OCI-LY1 (cell line): ENCODE measurements around the gene TMEM139.

Source experiments
- H2AFZ ChIP-seq: fragments of 200-600 bp; sonication (generic), shearing (Covaris generic); 2 replicates; pipeline ENCODE4 v1.6.0; 2014; ENCODE audit warnings: antibody characterized with exemption, mild to moderate bottlenecking, low read length
- H3F3A ChIP-seq: fragments of 200-600 bp; sonication (generic), shearing (Covaris generic); 2 replicates; pipeline ENCODE4 v1.6.0; 2014; ENCODE audit warnings: mild to moderate bottlenecking, antibody characterized with exemption, low read length, moderate library complexity; ENCODE audit not compliant: insufficient read depth
- H3K27ac ChIP-seq: fragments of 200-600 bp; sonication (generic); 2 replicates; pipeline ENCODE4 v1.5.1; 2014; ENCODE audit warnings: low read length, mixed run types, mild to moderate bottlenecking, low read depth; ENCODE audit not compliant: poor library complexity, severe bottlenecking
- H3K27me3 ChIP-seq: fragments of 200-600 bp; sonication (generic); 2 replicates; pipeline ENCODE4 v1.6.0; 2014; ENCODE audit warnings: antibody characterized with exemption, mild to moderate bottlenecking, low read length, moderate library complexity; ENCODE audit not compliant: insufficient read depth
- H3K36me3 ChIP-seq: fragments of 200-600 bp; sonication (generic); 2 replicates; pipeline ENCODE4 v1.6.1; 2014; ENCODE audit warnings: mild to moderate bottlenecking, antibody characterized with exemption, low read length, moderate library complexity, mixed read lengths; ENCODE audit not compliant: insufficient read depth
- H3K4me1 ChIP-seq: fragments of 200-600 bp; sonication (generic); 2 replicates; pipeline ENCODE4 v1.5.1; 2014; ENCODE audit warnings: mild to moderate bottlenecking, low read length, moderate library complexity; ENCODE audit not compliant: insufficient read depth, severe bottlenecking
- H3K4me2 ChIP-seq: fragments of 200-600 bp; sonication (generic), shearing (Covaris generic); 2 replicates; pipeline ENCODE4 v1.6.1; 2014; ENCODE audit warnings: low read length
- H3K4me3 ChIP-seq: fragments of 200-600 bp; sonication (generic); 2 replicates; pipeline ENCODE4 v1.5.1; 2014; ENCODE audit warnings: low read length, low read depth, mild to moderate bottlenecking, mixed read lengths; ENCODE audit not compliant: poor library complexity, severe bottlenecking
- H3K79me2 ChIP-seq: fragments of 200-600 bp; shearing (Covaris generic); 2 replicates; pipeline ENCODE4 v1.6.1; 2016; ENCODE audit warnings: mixed run types, low read length, mixed read lengths; ENCODE audit not compliant: insufficient read depth
- H3K9ac ChIP-seq: fragments of 200-600 bp; sonication (generic), shearing (Covaris generic); 2 replicates; pipeline ENCODE4 v1.6.1; 2014; ENCODE audit warnings: mild to moderate bottlenecking, low read length, mixed read lengths
- H3K9me2 ChIP-seq: fragments of 200-600 bp; sonication (generic), shearing (Covaris generic); 2 replicates; pipeline ENCODE4 v1.6.1; 2014; ENCODE audit warnings: low read depth, mild to moderate bottlenecking, low read length, mixed read lengths
- H3K9me3 ChIP-seq: fragments of 200-600 bp; shearing (Covaris generic); 2 replicates; pipeline ENCODE4 v1.6.1; 2014; ENCODE audit warnings: low read length, mixed read lengths
- H4K20me1 ChIP-seq: fragments of 200-600 bp; sonication (generic), shearing (Covaris generic); 2 replicates; pipeline ENCODE4 v1.6.0; 2016; ENCODE audit warnings: mild to moderate bottlenecking, low read length; ENCODE audit not compliant: insufficient read depth
- EZH2 ChIP-seq: fragments of 200-600 bp; sonication (generic), shearing (Covaris generic); IDR thresholded peaks from 2 replicates; pipeline ENCODE4 v1.8.0; 2017; ENCODE audit warnings: borderline replicate concordance, mixed run types, mild to moderate bottlenecking, antibody characterized with exemption, low read length, moderate library complexity, mixed read lengths
- TF ChIP-seq, protein P1 (sequence below): fragments of 200-600 bp; sonication (generic), shearing (Covaris generic); IDR thresholded peaks from 2 replicates; pipeline ENCODE4 v1.5.1; 2017; ENCODE audit warnings: mild to moderate bottlenecking, antibody characterized with exemption, low read length, moderate library complexity, mixed read lengths

The TMEM139 gene

DNA sequence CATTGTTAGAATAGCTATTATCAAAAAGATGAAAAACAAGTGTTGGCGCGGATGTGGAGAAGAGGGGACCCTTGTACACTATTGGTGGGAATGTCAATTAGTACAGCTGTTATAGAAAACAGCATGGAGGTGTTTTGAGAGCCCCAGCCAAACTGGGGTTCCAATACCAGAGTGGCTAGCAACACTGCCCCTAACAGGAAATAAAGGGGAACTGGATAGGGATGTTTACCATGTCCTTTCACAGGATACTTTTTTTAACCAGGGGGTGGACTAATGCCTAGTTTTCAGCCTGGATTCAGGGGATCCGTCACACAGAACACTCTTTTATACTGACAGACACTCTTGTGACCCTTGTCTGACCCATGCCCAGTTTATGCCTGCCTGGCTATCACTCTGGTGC lies 28.4 kb upstream of the TMEM139 start:
- Histone ChIP-seq H3K27me3 (no peaks in the 10 kb centered on the region), H3K79me2 (no peaks in the 10 kb centered on the region), H3K9me2 (no peaks in the 10 kb centered on the region), H4K20me1 (no peaks in the 10 kb centered on the region), H3K4me3 (no peak overlapping the region), H2AFZ (no peak overlapping the region), H3K4me2 (no peak overlapping the region), H3K9ac (no peak overlapping the region), H3K4me1 (no peaks in the 10 kb centered on the region), H3K9me3 (no peaks in the 10 kb centered on the region), H3K36me3 (no peaks in the 10 kb centered on the region), H3K27ac (no peak overlapping the region), H3F3A (no peaks in the 10 kb centered on the region)
- TF ChIP-seq EZH2 = no peak
- TF ChIP-seq, protein P1, sequence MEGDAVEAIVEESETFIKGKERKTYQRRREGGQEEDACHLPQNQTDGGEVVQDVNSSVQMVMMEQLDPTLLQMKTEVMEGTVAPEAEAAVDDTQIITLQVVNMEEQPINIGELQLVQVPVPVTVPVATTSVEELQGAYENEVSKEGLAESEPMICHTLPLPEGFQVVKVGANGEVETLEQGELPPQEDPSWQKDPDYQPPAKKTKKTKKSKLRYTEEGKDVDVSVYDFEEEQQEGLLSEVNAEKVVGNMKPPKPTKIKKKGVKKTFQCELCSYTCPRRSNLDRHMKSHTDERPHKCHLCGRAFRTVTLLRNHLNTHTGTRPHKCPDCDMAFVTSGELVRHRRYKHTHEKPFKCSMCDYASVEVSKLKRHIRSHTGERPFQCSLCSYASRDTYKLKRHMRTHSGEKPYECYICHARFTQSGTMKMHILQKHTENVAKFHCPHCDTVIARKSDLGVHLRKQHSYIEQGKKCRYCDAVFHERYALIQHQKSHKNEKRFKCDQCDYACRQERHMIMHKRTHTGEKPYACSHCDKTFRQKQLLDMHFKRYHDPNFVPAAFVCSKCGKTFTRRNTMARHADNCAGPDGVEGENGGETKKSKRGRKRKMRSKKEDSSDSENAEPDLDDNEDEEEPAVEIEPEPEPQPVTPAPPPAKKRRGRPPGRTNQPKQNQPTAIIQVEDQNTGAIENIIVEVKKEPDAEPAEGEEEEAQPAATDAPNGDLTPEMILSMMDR = 0 out of 2 replicates have a peak, but pooled peaks have one; percentile 5

DNA sequence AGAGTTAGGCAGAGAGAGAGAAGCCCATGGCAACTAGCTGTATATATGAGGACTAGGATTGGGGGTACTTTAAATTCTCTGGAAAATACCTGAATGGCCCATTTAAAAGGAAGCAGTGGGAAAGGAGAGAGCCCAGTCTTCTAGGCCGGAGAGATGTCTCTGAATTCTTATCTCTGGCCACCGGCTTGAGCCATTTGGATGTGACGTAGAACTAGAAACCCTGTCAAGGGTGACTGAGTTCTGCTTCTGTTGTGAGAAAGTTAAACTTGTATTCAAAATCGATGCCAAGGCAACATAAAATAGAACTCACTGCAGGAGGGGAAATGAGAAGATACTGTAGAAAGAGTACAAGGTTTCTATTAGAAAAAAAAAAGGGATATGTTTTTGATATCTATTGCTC lies 27.8 kb upstream of the TMEM139 start:
- TF ChIP-seq EZH2 = no peak
- TF ChIP-seq, protein P1 = no peak

GRCh38 chr7:143257501-143257900 lies 27.3 kb upstream of the TMEM139 start:
- H3K4me3 ChIP-seq = no peak overlapping the region
- no peak overlapping the region for H3K4me2 ChIP-seq
- no peaks in the 10 kb centered on the region for H3F3A ChIP-seq
- H2AFZ ChIP-seq = no peak overlapping the region
- H3K27me3 ChIP-seq = no peaks in the 10 kb centered on the region
- H3K9me2 ChIP-seq = no peaks in the 10 kb centered on the region
- H3K9me3 ChIP-seq = no peaks in the 10 kb centered on the region
- H4K20me1 ChIP-seq = no peaks in the 10 kb centered on the region
- no peaks in the 10 kb centered on the region for H3K79me2 ChIP-seq
- TF ChIP-seq EZH2 = no peak
- TF ChIP-seq, protein P1 = no peak
- H3K4me1 ChIP-seq = no peaks in the 10 kb centered on the region
- H3K36me3 ChIP-seq = no peaks in the 10 kb centered on the region
- no peak overlapping the region for H3K27ac ChIP-seq
- no peak overlapping the region for H3K9ac ChIP-seq

More for the DNA sequence above, 27.8 kb upstream of the TMEM139 start:
- Histone ChIP-seq H3K79me2 (no peaks in the 10 kb centered on the region), H3K27ac (no peak overlapping the region), H3F3A (no peaks in the 10 kb centered on the region), H3K36me3 (no peaks in the 10 kb centered on the region), H3K9me3 (no peaks in the 10 kb centered on the region), H3K27me3 (no peaks in the 10 kb centered on the region), H4K20me1 (no peaks in the 10 kb centered on the region), H2AFZ (no peak overlapping the region), H3K4me2 (no peak overlapping the region), H3K4me3 (no peak overlapping the region), H3K9ac (no peak overlapping the region), H3K9me2 (no peaks in the 10 kb centered on the region), H3K4me1 (no peaks in the 10 kb centered on the region)
